MG63 (cell line): ENCODE measurements around the gene DACH1. TPM values are rescaled to one million over a fixed set of nuclear protein-coding genes. Genes with fewer than 3 reads are reported as not detected.

Experiments used
- DNase-seq: peaks from one replicate; pipeline ENCODE4 v3.0.0-alpha.2; 2020
- H3K27me3 ChIP-seq: fragments of 250-450 bp; sonication (Bioruptor Pico); 2 replicates; pipeline ENCODE4 v1.5.1; 2020; ENCODE audit warnings: mild to moderate bottlenecking, moderate library complexity
- H3K36me3 ChIP-seq: fragments of 250-450 bp; sonication (Bioruptor Pico); 2 replicates; pipeline ENCODE4 v1.5.1; 2020; ENCODE audit warnings: mild to moderate bottlenecking, moderate library complexity
- H3K4me3 ChIP-seq: fragments of 250-450 bp; sonication (Bioruptor Pico); 2 replicates; pipeline ENCODE4 v1.5.1; 2020; ENCODE audit warnings: mild to moderate bottlenecking, moderate library complexity
- H3K9me3 ChIP-seq: fragments of 250-450 bp; sonication (Bioruptor Pico); 2 replicates; pipeline ENCODE4 v1.5.1; 2020; ENCODE audit warnings: mild to moderate bottlenecking, moderate library complexity
- total RNA-seq: library from RNA; depleted of rRNA; stranded (reverse); fragments of >200 nt; shearing (Covaris generic); gene quantifications from 2 replicates; pipeline ENCODE4 v1.2.3, GENCODE V29; 2014; ENCODE audit warnings: low replicate concordance

The DACH1 gene
- total RNA-seq, 1 experiment from 2014 or later = not detected

DNA sequence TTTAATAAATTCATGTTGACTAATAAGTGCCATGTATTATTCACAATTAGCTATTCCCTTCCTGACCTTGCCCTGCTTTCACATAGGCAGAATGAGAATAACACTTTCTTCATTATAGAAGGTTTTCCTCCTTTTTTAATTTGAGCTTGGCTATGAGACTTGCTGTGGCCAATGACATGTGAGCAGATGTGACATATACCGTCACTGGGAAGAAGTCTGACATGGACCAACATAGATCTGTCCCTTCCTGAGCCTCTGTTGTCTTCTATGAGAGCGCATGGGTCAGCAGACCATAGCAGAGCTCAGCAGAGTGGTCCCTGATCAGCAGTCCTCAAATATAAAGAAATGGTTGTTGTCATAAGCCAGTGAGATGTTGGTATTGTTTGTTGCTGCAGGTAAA, 163.9 kb downstream of the DACH1 start:
- H3K4me3 ChIP-seq = no peak overlapping the region
- DNase-seq = no peak
- no peaks in the 10 kb centered on the region for H3K36me3 ChIP-seq
- no peaks in the 10 kb centered on the region for H3K27me3 ChIP-seq
- H3K9me3 ChIP-seq = no peaks in the 10 kb centered on the region

DNA sequence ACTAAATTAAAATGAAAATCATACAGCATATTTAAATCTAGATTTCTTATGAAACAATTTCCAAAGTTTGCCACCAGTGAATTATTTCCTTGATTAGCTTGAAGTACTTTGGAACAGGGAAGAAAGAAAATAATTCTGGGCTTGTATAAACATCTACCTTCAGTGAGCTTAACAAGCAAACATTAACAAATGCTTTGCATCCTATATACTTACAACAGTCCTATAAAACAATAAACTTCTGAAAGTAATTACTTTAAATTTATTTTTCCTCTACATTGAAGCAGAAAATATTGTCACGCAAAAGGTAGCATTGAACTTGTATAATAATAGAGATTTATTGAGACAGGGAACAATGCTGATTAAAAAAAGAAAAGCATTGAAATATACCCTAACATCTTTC, 164.8 kb downstream of the DACH1 start:
- no peak for DNase-seq
- Histone ChIP-seq H3K36me3 (no peaks in the 10 kb centered on the region), H3K27me3 (no peaks in the 10 kb centered on the region), H3K9me3 (no peaks in the 10 kb centered on the region), H3K4me3 (no peak overlapping the region)

GRCh38 chr13:71701741-71702140, 165.3 kb downstream of the DACH1 start:
- no peak for DNase-seq
- Histone ChIP-seq H3K9me3 (no peaks in the 10 kb centered on the region), H3K27me3 (no peaks in the 10 kb centered on the region), H3K4me3 (no peak overlapping the region), H3K36me3 (no peaks in the 10 kb centered on the region)

DNA sequence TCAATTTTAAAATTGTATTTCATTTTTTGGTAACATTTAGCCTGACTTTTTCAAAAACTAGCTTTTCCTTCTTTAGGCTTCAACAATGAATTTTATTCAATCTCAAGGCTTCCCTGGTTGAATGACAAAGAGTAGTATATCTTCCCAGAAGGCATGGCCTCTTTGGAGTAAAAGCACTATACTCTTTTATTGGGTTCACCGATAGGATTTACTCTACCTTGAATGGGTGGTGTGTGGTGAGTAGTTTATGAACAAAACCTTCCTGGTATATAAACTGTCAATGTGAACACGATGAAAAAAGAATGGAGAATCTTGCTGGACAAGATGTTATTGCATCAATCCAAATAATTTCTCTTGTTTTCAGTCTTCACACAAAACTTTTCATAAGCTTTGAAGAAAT, 167.7 kb downstream of the DACH1 start:
- DNase-seq = no peak
- Histone ChIP-seq H3K27me3 (no peaks in the 10 kb centered on the region), H3K9me3 (no peaks in the 10 kb centered on the region), H3K36me3 (no peaks in the 10 kb centered on the region), H3K4me3 (no peak overlapping the region)

DNA sequence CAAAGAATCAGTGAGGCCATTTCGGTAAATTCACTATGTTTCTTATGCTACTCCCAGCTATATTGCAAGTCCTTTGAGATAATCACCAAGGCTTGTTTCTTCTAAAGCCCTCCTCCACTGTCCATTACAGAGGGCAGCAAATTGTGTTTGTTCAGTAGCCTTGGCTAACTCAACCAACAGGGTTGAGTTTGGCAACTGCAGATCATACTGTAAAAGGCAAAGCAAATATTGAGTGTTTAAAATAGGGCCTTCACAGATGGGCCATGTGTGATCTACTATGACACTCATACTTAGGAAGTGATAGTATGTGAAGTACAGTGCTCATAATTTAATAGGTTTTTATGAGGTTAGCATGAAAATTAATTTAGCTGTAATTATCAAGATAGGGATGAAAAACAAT, 171.3 kb downstream of the DACH1 start:
- Histone ChIP-seq H3K9me3 (no peaks in the 10 kb centered on the region), H3K36me3 (no peaks in the 10 kb centered on the region), H3K4me3 (no peak overlapping the region), H3K27me3 (no peaks in the 10 kb centered on the region)
- DNase-seq = no peak

DNA sequence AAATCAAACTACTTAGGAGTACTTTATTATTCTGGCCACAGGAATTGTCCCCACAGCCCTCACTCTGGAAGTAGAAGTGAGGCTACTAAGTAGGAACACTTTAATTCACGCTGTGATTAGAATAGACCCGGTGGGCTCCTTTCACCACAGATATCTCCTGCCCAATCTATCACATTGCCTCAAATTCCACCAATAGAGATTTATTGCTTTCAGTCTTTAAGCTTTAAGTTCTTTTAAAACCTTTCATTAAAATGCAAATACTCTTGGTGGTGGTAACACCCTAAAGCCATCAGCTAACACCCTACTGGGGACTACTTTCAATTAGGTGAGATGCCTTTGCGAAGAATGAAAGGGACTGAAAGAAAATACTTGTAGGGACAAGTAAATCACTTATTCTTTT, 181.9 kb downstream of the DACH1 start:
- Histone ChIP-seq H3K36me3 (no peaks in the 10 kb centered on the region), H3K4me3 (no peak overlapping the region), H3K9me3 (no peaks in the 10 kb centered on the region), H3K27me3 (no peaks in the 10 kb centered on the region)
- DNase-seq = no peak

GRCh38 chr13:71681901-71682613, 184.9 kb downstream of the DACH1 start:
- DNase-seq = no peak
- no peak overlapping the region for H3K4me3 ChIP-seq
- no peaks in the 10 kb centered on the region for H3K36me3 ChIP-seq
- no peaks in the 10 kb centered on the region for H3K27me3 ChIP-seq
- H3K9me3 ChIP-seq = no peaks in the 10 kb centered on the region

GRCh38 chr13:71677124-71677523, 189.9 kb downstream of the DACH1 start:
- no peak for DNase-seq
- Histone ChIP-seq H3K9me3 (no peaks in the 10 kb centered on the region), H3K4me3 (no peak overlapping the region), H3K36me3 (no peaks in the 10 kb centered on the region), H3K27me3 (no peaks in the 10 kb centered on the region)

GRCh38 chr13:71672512-71672911, 194.5 kb downstream of the DACH1 start:
- no peak for DNase-seq
- Histone ChIP-seq H3K4me3 (no peak overlapping the region), H3K36me3 (no peaks in the 10 kb centered on the region), H3K9me3 (no peaks in the 10 kb centered on the region), H3K27me3 (no peaks in the 10 kb centered on the region)

DNA sequence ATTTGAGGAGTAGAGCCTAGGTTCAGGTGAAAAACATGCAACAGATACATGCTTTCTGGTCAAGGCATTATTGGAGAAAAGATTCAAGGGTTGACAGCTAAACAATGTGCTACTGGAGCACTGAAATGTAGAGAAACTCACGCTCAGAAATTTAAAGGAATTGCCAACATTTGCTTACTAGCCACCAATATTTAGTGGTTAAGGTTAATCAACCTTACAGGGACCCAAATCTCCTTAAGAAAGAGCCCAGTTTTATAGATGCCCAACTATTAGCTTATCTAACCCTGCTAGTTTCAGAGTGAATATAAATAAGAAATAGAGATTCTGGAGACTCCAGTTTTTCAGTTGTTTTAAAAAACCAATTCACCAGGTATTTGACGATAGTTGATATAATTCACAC, 203.6 kb downstream of the DACH1 start:
- Histone ChIP-seq H3K9me3 (no peaks in the 10 kb centered on the region), H3K4me3 (no peak overlapping the region), H3K27me3 (no peaks in the 10 kb centered on the region), H3K36me3 (no peaks in the 10 kb centered on the region)
- DNase-seq = no peak

DNA sequence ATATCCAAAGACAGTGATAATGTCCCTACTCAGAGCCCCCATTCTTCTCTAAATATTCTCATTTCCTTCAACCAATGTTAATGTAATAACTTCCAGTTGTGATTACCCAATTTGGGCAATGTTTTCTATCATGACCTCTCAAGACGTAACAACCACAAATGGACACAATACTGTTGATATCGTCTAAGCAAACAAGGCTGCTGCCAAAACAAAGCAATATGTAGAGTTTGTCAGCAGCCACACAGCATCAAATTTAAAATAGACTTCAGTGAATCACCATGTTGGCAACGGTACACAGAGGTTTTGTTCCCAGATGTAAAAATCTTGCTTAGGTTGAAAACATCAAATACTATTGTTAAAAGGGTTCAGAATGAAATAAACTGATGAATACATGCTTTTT, 205.1 kb downstream of the DACH1 start:
- Histone ChIP-seq H3K27me3 (no peaks in the 10 kb centered on the region), H3K9me3 (no peaks in the 10 kb centered on the region), H3K36me3 (no peaks in the 10 kb centered on the region), H3K4me3 (no peak overlapping the region)
- peak; percentile 0 for DNase-seq

DNA sequence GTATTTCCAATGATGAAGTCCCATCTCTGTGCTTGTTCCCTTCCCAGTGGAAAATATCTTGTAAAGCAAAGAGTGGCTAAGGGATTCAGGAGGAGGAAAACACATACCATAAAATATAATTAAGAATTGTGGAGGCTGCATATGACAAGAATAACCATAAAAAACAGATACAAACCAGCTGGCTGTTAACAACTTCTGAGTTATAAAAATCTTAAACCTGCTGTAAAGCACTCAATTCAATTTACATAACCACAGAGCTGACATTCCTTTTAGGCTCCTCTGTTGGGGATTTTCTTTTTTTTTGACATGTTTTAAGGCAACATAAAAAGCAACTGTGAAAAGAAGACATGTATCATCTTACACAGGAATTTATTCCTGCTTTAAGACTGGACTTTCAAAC, 207.6 kb downstream of the DACH1 start:
- no peaks in the 10 kb centered on the region for H3K36me3 ChIP-seq
- H3K27me3 ChIP-seq = no peaks in the 10 kb centered on the region
- DNase-seq = no peak
- no peaks in the 10 kb centered on the region for H3K9me3 ChIP-seq
- H3K4me3 ChIP-seq = no peak overlapping the region

DNA sequence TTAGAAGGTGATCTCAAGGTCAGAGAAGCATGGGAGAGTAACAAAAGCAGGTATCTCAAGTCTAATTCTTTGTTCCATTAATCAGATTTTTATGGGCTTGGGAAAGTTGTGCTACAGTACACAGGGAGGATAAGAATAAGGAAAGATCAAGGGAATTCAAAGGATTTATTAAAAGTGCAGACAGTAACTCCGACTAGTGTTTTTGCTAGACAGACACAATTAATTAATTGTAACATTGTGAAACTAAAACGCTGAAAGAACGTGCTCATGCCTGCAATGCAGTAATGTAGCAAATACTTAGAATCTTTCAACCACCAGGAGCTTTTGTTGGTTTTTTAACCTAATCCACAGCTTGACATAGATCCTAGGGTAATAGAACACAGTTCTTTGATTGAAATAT, 221.5 kb downstream of the DACH1 start:
- DNase-seq = no peak
- no peaks in the 10 kb centered on the region for H3K9me3 ChIP-seq
- no peaks in the 10 kb centered on the region for H3K36me3 ChIP-seq
- no peaks in the 10 kb centered on the region for H3K27me3 ChIP-seq
- H3K4me3 ChIP-seq = no peak overlapping the region

- no peaks in the 10 kb centered on the region for H3K9me3 ChIP-seq
- no peaks in the 10 kb centered on the region for H3K27me3 ChIP-seq
- no peak overlapping the region for H3K4me3 ChIP-seq
- no peaks in the 10 kb centered on the region for H3K36me3 ChIP-seq
- DNase-seq = no peak
Observed at GRCh38 chr13:71644579-71644978, 222.4 kb downstream of the DACH1 start.

DNA sequence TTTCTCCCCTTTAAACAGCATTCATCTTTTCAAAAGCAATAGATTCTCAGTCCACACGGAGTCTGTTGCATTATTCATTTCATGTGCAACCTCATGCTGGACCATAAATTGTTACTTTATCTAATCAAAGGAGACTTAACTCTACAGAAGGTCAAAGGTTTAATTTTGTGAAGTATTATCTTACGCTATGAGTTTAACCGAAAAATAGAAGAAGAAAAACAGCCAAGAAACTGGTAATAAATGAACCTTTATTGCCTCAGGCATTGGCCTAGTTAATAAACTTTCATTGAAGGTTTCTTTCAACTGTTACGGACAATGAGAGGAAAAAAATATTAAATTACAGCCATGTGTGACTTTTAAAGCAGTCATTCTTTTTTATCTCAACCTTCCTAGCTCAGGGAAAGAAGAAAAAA, 223.6 kb downstream of the DACH1 start:
- DNase-seq = no peak
- H3K27me3 ChIP-seq = no peaks in the 10 kb centered on the region
- no peaks in the 10 kb centered on the region for H3K9me3 ChIP-seq
- H3K36me3 ChIP-seq = no peaks in the 10 kb centered on the region
- H3K4me3 ChIP-seq = no peak overlapping the region

GRCh38 chr13:71638751-71639150, 228.3 kb downstream of the DACH1 start:
- no peak for DNase-seq
- Histone ChIP-seq H3K36me3 (no peaks in the 10 kb centered on the region), H3K27me3 (no peaks in the 10 kb centered on the region), H3K9me3 (no peaks in the 10 kb centered on the region), H3K4me3 (no peak overlapping the region)

DNA sequence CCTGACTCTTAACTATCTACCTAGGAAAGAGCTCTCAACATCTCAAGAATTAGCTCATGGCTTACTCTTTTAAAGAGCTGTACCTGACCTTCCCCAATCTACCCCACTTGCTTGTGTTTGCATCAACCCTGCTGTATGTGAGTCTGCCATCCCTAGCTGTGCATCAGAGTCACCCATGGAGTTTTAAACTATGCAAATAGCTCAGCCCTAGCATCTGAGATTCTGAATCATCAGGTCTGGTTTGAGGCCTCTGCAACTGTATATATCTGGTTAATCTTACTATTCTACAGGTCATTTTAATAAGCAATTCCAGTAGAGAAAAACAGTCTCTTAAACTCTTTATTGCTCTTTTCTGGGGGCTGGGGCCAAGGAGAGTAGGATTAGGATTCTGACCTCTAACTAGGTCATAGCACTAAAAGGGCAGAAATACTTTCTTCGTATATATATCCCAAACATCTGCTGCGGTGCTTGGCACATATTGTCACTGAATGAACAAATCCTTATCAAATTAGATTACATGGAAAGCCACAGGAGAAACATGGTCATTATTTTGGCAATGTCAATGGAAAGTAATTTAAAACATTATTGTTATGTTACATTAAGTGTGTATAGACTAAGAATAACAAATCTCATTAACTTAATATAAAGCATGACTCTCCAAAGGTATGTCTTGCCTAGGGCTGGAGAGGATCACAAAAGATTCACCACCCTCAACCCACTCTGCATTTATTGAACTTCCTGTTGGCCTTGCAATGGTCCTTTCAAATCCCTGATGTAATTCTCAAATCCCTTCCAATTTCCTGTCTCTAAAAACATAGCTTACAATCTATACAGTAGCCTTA, 232.2 kb downstream of the DACH1 start:
- H3K9me3 ChIP-seq = no peaks in the 10 kb centered on the region
- no peaks in the 10 kb centered on the region for H3K27me3 ChIP-seq
- no peak overlapping the region for H3K4me3 ChIP-seq
- DNase-seq = no peak
- H3K36me3 ChIP-seq = no peaks in the 10 kb centered on the region

GRCh38 chr13:71634182-71634581, 232.8 kb downstream of the DACH1 start:
- no peak for DNase-seq
- Histone ChIP-seq H3K9me3 (no peaks in the 10 kb centered on the region), H3K36me3 (no peaks in the 10 kb centered on the region), H3K27me3 (no peaks in the 10 kb centered on the region), H3K4me3 (no peak overlapping the region)
